ENCODE measurements around the gene MPG.

DNA sequence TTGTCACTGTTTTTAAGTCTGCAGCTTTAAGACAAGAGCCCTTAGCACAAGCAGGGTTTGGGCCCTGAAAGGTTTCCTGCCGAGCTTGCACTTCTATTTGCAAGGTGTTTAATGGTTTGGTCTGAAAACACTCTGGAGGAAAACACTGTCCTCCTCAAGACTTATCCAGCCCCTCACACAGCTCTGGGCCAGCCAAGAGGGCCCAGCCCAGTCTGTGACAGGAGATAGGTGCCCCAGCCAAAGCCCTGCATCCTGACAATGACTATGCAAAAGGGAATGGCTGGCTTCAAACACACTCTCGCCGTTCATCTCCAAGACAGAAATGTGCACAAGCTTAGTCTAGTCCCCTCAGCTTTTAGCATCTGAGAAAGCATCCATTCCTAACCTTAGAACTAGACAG is 26.9 kb downstream of the MPG start:
- TF ChIP-seq, protein P1, sequence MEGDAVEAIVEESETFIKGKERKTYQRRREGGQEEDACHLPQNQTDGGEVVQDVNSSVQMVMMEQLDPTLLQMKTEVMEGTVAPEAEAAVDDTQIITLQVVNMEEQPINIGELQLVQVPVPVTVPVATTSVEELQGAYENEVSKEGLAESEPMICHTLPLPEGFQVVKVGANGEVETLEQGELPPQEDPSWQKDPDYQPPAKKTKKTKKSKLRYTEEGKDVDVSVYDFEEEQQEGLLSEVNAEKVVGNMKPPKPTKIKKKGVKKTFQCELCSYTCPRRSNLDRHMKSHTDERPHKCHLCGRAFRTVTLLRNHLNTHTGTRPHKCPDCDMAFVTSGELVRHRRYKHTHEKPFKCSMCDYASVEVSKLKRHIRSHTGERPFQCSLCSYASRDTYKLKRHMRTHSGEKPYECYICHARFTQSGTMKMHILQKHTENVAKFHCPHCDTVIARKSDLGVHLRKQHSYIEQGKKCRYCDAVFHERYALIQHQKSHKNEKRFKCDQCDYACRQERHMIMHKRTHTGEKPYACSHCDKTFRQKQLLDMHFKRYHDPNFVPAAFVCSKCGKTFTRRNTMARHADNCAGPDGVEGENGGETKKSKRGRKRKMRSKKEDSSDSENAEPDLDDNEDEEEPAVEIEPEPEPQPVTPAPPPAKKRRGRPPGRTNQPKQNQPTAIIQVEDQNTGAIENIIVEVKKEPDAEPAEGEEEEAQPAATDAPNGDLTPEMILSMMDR (optimal IDR thresholded peaks at IDR 0.05 in 1 of 3, IDR thresholded peaks at IDR 0.05 in 1 of 3, conservative IDR thresholded peaks at IDR 0.05 in 1 of 3; ENCODE audit: extremely low read depth in 1 of 3, insufficient read depth in 2 of 3, low read length in 3 of 3): no peak
- TF ChIP-seq EZH2 (IDR thresholded peaks at IDR 0.05; ENCODE audit: low read length): no peak

All from keratinocyte (primary cell).